Amniotic stem cell (primary cell): ENCODE measurements around the gene NOX5.
"Not testable (repeated sequence)": the region's sequence is repeated elsewhere in the genome, so short reads cannot be mapped to it uniquely, and the experiment has no call there.

Experiments
- DNase-seq: peaks from one replicate; lab custom pipeline; 2025; lab: John Stamatoyannopoulos, UW

Gene NOX5

DNA sequence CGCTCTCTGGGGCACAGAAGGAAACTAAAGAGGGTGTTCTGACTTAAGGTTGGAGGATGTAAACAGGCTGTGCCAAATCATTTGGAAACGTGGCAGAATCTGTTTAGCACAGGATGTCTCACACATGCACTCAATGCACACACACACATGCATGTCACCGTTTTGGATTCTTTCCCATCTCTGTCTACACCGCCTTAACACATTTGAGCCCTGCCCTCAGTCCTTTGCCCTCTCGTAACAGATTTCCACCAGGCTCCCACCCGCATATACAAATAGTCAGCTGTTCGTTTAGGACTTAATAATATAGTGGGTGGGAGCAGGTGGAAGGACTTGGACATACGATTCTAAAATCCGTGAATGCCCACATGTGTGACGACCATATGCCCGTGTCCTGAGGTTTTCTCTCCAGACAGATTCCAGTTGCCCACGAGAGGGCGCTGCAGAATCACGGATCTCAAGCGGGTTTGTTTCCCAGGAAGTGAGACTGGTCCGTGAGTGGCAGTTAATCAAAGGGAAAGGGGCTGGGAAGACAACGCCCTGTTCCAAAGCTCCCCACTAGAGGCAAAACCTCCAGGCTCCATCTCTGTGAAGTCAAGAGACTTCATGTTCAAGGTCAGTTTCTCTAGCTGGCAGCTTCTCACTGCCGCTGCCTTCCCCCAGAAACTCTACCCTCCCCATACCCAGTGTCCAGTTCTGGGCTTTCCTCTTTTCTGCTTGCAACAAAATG is 44.5 kb downstream of the NOX5 start:
- peak; percentile 80 for DNase-seq

GRCh38 chr15:69059557-69059943 is 45.1 kb downstream of the NOX5 start:
- DNase-seq: no peak

DNA sequence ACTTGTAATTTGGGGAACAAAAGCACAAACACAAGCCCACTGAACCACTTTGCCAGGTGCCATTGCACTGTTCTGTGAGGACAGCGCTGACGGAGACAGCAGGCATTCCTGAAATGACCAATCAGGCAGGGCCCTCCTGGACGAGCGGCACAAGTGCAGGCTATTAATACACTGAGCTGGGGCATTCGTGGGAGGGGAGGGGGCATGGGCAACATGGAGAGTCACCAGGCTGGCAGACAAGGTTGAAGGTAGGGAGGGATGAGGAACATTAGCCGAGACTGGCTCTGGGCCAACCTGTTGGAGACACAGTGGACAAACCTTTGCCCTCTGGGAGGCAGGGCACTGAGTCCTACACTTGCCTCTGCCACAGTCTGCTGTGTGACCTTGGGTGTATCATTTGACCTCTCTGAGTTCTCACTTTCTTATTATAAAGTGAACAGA is 45.6 kb downstream of the NOX5 start:
- DNase-seq: no peak

DNA sequence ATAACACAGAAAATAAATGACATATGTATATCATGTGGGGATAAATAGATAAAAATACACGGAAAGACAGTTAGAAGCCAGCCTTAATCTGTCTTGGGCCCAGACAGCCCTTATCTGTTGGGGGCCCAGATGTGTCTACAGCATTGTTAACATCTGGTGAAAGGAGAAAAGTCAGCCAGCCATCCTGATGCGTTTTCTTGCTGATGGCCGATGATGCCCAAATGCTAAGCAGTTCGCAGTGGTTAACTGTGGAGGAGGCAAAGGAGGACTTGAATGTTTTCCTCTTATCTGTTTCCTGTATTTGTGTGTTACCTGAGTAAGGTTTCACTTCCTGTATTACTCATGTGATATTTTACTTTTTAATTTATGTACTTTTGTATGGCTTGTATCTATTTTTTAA is 46.2 kb downstream of the NOX5 start:
- DNase-seq: no peak

DNA sequence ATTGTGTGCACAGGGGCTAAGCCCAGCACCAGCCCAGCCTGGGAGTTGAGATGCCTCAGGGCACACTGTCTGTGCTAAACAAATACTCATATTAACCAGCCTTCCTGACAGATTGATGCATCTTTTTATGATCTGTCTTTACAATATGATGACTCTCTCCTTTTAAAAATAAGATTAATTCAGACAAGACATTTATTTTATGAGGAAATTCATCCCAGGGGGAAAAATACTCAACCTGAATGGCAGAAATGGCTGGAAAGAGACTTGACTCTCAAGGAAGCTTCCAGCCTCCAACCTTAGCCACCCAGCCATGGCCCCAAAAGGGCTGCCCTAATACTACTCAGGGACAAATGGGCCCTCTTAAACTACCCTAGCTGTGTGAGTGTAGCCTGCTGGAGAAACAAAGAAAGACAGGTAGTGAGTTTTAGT is 46.9 kb downstream of the NOX5 start:
- DNase-seq: no peak

DNA sequence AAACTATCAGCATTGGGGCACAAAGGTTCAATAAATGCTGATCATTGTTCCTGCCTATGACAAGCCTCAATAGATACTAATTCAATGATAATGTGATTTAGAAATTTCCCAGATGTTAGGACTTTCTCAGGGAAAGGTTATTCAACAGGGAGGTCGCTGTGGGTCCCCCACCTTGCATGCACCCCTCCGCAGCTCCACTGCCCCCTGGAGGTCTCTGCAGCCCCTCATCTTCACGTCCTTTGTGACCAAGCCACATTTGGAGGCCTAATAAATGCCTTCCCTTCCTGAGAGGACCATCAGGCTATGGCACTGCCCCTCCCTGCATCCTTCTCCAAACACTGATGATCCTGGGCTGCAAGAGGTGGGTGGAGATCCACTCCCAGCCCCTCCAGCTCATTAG is 50.2 kb downstream of the NOX5 start:
- no peak for DNase-seq

DNA sequence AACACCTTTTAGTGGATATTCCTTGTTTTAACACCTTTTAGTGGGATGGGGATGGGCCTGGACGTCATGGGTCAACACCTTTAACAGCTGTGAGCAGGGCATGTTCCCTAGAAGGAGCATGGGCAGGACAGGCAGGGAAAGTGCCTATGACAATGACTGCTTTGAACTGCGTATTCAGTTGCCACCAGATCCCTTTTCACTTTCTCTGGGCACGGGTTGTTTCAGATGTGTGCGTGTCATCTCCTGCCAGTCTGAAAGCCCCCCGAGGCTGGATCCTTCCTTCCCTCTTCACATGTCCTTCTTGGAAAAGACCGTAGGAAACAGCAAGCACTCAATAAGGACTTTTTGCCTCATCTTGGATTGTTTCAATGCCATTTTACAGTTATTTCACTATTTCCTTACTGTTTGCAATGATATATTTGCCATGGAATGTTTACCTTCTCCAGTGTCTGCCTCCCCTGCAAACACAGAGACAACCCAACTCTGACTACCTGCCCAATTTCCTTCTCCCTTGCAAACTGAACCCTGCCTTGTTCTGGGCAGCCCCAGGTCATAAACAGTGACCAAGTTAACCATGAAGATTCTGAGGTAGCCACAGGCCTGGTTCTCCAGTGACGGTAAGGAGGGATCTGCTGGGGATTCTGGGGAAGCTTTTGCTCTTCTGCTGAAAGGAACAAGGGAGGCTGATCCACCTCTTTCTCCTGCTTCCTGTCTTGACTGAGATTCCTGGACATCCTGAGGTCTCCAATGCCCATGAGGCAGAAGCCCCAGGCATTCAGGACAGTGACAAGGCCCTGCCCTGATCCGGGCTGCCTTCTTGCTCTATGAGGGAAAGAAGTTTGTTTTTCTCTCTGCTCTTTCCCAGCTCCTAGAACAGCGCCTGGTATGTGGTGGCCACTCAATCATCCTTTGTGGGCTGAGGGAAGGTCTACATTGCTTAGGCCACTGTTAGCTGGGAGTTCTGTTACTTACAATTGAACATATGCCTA is 51.8 kb downstream of the NOX5 start:
- DNase-seq: no peak

DNA sequence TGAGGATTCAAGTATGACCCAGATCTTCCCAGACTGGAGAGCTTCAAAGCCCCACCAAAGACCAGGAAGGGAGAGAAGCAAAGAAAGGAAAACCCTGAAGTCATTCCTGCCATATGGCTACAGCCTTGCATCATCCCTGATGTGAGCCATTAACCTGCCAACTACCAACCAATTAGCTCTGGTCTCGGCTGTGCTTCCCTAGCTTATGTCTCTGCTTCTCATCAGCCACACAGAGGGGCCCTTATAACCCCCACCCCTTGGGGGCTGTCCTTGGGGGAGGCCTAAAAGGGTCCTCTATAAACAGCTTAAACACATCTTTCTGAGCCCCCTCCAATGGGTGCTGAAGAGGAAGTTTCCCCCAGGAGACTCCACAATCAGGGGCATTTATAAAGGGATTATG is 52.8 kb downstream of the NOX5 start:
- DNase-seq: no peak

DNA sequence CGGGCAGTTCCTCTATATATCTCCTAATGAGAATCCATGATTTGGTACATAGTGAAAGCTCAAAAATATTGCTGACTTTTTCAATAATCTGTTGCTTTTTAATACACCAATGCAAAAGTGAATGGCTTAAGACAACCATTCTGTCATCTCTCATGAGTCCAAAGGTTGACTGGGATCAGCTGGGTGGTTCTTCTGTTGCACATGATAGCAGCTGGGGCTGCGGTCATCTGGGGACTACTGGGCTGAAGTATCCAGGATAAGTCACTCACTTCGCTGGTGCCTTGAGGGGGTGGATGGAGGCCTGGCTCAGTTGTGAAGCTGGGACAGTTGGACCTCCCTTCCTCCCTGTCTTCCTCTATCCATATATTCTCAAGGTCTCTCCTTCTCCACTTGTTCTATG is 53.7 kb downstream of the NOX5 start:
- no peak for DNase-seq

DNA sequence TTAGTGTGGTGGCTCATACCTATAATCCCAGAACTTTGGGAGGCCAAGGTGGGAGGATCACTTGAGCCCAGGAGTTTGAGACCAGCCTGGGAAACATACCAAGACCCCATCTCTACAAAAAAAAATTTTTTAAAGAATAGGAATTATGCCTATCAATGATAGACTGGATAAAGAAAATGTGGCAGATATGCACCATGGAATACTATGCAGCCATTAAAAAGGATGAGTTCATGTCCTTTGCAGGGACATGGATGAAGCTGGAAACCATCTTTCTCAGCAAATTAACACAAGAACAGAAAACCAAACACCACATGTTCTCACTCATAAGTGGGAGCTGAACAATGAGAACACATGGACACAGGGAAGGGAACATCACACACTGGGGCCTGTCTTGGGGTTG is 54.8 kb downstream of the NOX5 start:
- DNase-seq: not testable (repeated sequence)

DNA sequence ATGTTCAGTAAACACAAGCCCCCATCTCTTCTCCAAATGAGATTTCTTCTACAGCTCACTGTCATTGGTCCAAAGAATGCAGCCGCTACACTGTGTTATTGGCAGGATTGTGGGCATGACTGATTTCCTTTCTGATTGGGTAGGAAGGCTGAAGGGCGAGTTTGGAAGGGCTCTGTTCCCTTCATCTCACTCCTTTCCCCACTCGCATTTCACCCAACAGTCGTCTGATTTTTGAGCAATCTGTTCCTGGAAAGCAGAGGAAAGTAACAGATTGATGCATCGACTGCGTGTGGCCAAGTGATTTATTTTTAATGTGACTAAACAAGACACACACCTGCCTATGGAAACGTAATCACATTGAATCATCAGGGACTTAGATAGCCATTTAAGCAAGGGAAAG is 55.5 kb downstream of the NOX5 start:
- DNase-seq: no peak

DNA sequence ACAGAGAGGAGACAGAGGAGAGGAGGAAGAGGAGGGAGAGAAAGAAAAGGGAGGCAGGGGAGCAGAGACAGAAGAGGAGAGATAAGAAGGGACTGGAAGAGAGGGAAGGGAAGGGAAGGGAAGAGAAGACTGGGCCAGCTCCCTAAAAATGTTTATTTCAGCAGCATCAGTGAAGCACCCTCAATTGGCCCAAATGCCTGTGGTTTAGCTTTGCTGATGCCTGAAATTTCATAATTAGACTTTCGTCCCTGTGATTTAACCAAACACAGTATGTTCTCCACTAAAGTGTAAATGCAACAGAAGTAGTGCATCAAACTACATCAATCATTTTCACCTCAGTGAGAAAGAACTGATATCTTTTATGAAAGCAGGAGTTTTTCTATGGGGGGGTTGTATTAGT is 55.9 kb downstream of the NOX5 start:
- no peak for DNase-seq

DNA sequence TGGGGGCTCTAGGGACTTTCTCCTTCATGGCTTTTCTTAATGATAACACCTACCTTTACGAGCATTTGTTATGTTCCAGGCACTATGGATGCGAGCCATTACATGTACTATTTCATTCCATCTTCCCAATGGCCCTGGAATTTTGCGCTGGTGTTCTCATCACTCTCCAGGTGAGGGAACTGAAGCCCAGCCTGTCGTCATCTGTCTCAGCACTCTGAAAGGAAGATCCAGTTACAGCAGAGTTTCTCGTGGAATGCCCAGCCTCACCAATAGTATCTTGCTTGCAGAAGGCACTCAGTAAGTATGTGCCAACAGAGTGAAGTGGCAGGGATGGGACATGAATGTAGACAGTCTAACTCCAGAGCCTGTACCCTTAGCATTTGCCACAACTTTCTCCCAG is 56.8 kb downstream of the NOX5 start:
- DNase-seq: no peak

DNA sequence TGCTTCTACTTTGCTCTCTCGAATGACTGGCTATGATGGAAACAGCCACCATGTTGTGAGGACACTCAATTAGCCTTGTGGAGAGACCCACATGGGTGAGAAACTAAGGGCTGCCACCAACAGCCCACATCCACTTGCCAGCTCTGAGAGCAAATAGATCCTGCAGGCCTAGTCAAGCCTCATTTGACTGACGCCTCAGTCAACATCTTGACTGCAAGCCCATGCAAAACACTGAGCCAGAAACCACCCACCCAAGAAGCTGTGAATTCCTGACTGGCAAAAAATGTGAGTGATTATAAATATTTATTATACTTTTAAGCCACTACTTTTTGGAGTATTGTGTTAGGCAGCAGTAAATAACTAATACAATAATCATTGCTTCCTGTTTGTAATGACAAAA is 58.4 kb downstream of the NOX5 start:
- DNase-seq: no peak

DNA sequence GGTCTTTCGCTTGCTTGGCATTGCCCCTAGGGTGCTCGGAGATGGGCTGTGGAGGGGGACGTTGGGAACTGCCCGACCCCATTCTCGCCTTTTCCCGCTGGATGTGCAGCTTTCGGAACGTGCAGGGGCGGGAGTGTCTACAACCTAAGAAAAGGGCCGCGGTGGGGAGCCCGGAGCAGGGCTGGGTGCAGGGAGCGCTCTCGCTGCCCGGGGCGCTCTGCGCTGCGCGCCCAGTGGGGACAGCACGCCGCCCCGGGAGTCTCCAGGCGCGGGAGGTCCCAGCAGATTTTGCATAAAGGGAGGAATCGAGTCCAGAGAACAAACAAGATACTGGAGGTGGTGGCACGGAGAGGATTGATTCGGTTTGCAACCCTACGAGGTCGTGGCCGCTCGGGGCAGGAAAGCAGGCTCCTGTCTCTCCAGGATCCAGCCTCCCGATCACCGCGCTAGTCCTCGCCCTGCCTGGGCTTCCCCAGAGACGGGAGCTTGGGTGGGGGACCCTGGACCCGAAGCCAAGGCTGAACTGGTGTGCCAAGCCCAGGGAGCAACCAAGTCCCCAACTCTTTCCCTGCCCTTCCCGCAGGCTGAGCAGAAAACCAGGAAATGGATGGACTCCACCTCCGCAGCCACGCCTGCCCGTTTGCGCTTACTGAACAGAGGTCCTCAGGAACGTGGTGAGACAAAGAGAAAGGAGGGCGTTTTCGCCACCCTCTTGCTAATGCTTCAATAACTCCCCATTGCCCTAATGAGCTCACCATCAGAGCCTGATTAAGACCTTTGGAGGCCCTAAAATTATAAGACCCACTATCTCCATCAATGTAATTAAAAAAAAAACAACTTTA is 59.7 kb downstream of the NOX5 start:
- DNase-seq: peak; percentile 23

GRCh38 chr15:69074843-69075224 is 60.3 kb downstream of the NOX5 start:
- DNase-seq: no peak

DNA sequence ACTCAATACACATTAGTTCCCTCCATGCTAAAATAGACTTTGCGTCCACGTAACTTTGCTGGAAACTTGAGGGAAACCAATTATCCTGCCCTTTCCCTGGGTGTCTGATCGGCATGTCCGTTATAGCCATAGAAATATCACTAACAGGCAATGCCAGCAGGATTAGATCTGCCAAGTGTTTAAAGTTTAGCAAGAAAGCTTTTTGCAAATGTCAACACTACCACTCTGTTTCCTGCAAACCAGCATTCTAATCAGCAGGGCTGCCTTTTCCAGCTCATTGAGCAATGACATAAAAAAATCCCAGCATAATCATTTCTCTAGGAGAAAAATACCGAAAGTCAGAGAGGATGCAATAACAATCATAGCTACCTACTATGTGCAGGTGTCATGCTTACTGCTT is 60.9 kb downstream of the NOX5 start:
- no peak for DNase-seq

DNA sequence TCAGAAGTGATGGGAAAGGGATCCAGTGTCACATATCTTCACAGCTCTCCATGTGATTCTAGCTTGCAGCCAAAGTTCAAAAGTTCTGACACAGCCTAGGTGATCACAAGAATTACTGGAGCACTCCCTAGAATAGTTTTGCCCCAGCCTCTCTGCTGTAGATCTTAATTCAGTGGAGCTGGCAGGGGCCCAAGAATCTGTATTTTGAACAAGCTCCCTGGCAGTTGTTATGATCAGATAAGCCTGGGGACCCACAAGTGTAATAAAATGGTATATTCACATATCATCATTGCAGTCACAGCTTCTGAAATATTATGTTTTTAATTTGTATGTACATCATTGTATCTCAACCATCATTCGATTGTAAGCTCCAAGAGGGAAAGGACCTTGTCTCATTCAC is 62.3 kb downstream of the NOX5 start:
- no peak for DNase-seq

GRCh38 chr15:69078638-69079037 is 64.1 kb downstream of the NOX5 start:
- no peak for DNase-seq

GRCh38 chr15:69080295-69081248 is 66.1 kb downstream of the NOX5 start:
- DNase-seq: no peak

GRCh38 chr15:69081310-69082004 is 67.0 kb downstream of the NOX5 start:
- DNase-seq: no peak
